GM19239 (cell line): ENCODE measurements around the gene NCKAP5.

ENCODE experiments used
- DNase-seq: peaks from one replicate; pipeline ENCODE4 v3.0.0; 2011; ENCODE audit warnings: low spot score; ENCODE audit not compliant: insufficient read length
- FAIRE-seq: peaks from 2 replicates; lab custom pipeline; 2011; peaks lifted over from hg19 to GRCh38; lab: Jason Lieb, UNC

The NCKAP5 gene

DNA sequence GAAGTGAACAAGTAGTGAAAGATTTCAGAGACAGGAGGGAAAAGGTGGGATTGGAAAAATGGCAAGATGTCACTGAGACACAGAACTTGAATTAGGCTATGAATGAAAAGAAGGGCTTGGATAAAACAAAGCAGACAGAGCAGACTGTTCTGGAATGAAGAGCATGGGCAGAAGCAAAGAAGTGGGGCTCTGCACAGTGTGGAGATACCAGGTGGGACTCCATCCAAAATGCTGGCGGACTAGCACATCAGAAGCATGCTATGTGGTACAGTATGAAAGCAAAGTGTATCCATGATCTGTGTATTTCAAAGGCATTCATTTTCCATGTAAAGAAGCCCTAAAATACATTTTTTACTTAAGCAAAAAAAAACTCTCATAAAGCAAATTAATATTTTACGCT lies 487.4 kb downstream of the NCKAP5 start:
- FAIRE-seq: no peak
- no peak for DNase-seq

DNA sequence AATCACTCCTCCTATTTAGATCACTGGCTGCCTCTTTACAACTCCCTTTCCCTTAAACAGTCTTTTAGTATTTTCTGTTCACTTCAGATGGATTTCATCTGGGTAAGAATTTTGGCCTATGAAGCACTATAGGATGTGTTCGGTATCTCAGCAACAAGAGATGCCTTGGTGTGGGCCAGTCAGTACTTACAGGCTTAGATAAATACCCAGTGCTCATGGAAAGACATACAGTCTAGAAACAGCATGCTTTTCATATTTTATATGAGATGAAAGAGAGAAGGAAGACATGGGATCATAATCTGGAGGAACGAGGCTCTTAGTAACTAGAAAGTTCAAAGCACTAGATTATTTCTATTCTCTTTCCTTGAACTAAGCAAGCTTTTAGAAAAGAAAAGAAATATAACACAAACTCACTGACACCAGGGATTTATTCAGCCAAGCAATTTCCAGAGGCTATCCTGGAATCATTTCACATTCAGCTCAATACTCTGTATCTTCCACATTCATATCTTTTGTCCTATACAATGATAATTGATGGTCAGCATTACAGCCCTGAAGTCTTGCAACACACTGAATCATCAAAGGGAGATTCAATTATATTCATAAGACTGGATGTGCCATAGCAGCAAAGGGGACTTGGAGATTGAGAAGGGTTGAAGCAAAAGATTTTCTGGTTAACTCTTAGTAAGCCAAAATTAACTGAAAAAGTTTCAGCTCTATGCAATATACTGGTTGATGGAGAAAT lies 489.4 kb downstream of the NCKAP5 start:
- DNase-seq (no peak), FAIRE-seq (no peak)

DNA sequence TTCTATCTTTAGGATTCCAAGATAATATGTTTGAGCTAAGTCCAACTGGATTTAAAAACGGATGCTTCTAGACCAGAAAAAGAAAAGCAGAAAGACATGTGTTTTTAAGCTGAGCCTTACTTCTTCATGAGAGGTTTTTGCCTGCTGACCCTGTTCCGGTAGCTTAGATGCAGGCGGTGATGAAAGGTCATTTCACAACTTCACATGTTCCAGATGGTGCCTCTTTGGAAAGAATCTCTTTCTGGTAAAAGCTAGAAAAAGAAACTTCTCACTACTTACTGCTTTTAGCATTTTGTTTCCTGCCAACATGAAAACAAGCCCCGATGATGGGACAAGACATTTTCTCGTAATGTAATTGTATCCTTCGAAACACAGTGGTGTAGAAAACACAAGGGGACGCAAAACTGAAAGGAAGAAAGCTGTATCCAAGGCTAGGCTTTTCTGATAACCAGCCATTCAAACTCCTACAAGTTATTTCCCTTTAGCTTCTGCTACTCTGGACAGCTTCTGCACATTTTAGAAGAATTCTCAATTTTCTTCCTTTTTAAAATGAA lies 490.9 kb downstream of the NCKAP5 start:
- no peak for FAIRE-seq
- DNase-seq: no peak

DNA sequence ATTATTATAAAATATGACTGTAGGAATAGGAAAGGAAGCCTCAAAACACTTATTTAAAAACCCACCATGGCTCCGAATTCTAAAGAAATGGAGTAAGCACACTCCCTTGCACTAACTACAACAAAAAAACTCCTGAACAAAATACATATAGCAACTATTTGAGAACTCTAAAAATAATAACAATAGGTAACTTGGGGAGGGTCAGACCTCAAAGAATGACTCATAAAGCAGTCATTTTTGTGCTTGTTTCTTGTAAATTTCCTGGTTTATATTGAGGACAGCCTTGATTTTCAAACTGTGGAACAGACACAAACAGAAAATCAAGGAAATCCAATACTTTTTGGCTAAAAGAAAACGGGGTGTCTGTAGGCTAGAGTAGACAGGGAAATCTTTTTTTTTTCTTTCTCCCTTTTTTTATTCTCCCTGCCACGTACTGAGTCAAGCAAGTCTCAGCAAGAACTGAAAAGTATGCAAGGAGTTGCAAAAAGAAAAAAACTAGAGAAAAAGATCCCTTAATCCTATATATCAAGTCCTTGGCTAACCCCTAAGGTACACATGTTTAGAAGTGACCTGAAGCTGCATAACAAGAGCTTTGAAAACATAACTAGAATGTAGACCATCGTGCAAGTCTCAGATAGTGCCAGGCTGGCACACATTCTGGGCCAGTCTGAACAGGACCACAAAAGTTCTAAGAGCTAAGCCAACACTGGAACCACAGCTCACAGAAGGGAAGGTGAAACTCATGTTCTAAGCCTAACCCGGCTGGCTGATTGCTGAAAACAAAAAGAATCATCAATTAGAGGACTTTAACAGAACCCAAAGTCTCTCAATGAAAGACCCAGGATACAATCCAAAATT lies 495.2 kb downstream of the NCKAP5 start:
- no peak for FAIRE-seq
- DNase-seq: no peak

DNA sequence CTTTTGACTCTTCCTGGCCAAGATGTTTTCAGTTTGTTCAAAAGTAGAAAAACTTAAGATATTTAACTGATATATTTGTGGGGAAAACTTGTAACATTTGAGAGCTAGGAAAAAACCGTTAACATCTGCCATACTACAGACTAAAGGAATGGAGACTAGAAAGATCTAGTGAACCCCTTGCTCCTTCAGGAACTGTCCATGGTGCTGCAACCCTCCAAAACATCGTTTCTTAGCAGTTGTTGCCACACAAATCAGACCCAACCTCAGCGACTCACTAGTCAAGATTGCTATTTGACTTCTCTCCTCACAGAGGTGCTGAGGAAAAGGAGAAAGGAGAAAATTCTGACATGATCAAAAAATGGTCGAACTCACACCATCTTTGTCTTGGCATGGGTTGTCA lies 504.5 kb downstream of the NCKAP5 start:
- no peak for DNase-seq
- no peak for FAIRE-seq

DNA sequence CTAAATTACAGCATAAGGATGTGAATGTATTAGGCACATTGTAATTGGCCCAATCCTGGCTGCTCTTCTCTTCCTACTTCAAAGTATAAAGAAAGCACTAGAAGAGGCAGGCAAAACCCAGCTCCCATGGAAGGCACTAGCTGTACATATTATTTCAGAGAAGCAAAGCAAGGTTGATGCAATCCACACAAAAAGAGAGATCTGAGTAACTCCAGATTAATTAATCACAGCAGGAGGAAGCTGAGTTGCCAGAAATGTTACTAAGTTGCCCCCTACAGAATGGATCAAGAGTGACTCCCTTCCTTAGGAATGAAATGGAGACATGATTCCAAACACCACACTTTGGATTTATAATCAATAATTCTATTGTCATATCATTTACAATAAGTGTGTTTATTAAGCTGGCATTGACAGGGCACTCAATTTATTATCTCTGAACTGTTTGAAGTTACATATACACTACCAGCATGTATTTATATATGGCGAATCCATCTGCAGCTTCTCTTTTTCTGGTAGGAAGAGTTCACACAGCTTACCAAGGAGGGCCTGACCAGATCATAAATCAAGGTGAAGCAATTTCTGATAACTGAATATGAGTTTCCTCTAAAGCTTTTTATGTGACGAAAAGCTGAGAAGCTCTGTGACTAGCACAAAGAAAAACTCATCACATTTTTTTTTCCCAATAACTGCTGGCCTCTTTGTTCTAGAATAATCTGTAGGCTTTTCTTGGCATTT lies 505.2 kb downstream of the NCKAP5 start:
- DNase-seq: no peak
- FAIRE-seq: no peak

DNA sequence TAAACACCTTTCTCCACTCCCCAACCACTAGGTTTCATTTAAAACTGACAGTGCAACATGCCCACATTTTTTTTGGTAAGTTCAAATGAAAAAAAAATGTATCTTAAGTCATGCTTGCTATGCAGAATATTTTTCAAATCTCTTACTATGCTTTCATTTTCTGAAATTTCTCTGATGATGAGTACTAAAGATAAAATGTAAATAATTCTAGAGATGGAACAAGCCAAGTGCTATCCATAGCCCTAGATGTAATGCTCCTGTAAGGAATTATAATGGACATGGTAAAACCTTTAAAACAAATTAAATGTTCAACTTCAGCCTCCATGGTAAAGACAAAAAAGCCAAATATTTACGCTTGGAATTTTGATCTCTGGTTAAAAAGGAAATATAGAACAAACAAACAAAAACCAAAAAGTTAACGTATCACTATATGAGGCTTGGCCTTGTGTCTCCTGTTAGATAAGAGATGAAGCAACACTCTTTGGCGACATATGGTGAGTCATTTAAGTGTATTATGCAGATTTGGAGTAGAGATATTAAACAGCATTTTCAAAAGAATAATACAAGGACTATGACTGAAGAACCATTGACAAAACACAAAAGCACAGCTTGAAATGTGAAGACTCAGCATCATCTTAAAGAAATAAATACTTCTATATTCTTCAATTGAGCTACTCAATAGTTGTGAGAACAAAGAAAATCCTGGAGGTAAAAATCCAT lies 506.2 kb downstream of the NCKAP5 start:
- DNase-seq: no peak
- FAIRE-seq: no peak

DNA sequence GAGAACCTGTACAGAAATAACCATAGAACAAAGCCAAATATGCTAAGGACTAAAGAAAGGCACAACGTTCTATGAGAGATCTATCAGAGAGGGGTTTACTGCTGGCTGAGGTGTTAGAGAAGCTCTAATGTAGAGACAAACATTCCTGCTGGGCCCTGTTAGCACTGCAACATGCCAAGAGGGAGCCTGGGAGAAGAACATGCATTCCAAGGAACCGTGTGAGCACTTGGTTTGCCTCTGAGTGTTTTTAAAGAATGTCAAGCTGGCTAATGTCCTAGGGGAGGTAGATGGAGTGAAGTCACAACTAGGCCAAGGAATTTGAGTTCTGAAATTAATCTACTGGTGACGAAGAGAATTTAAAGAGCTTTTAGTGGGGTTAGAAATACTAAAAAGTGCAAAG lies 514.0 kb downstream of the NCKAP5 start:
- DNase-seq: no peak
- FAIRE-seq: no peak

DNA sequence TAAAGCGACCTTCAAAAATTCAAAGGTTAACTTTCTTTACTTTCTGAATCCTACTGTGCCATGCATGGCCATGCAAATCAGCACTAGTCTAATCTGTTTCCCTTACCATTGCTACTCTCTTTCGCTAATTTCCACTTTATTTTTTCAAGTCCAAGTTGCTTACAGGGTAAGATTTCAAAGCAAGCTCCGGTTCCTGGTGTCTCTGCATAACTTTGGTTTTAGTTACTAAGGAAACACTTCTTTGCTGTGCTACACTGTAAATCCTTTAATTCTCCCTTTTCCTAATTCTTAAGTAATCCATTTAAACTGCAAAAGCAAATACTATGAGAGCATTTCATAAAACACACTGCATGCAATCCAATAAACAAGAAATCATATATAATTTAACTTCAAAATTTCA lies 514.7 kb downstream of the NCKAP5 start:
- no peak for FAIRE-seq
- DNase-seq: no peak

DNA sequence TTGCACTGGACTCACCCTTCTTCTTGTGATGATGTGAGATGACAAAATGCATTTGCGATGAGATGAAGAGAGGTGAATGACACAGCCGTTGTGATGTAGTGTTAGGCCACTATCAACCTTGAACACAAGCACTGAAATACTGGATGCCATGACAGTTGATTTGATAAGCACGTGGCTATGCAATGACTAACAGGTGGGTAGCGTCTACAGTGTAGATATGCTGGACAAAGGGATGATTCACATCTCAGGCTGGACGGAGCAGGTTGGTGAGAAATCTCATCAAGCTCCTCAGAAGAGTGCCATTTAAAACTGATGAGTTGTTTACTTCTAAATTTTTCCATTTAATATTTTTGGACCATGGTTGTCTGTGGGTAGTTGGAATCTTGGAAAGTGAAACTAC lies 522.5 kb downstream of the NCKAP5 start:
- FAIRE-seq (no peak), DNase-seq (no peak)

DNA sequence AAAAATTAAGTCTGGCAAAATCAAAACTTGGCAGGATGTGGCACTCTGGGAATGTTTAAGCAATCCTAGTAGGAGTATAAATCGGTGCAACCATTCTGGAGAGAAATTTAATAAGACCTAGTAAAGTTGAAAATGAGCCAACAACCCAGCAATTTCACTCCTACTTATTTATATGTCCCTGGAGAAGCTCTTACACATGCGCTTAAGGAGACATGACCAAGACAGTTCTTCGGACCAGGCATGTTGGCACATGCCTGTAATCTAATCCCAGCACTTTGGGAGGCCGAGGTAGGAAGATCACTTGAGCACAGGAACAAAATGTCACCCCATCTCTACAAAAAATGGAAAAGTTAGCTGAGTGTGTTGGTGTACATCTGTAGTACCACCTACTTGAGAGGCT lies 523.7 kb downstream of the NCKAP5 start:
- no peak for FAIRE-seq
- DNase-seq: no peak

DNA sequence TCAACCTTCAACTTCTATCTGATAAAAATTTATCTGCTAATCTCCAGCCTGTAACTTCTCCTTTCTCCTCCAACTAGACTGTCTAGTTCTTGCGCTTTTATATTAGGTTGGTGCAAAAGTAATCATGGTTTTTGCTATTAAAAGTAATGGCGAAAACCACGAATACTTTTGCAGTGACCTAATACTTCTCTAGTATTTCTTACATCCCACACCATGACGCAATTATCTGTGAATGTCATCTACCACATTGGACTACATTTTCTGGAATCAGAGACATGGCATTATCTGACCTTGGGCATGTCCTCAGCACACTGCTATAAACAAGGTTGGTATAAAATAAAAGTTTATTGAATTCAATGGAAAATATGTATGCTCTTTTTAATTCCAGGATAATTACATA lies 528.1 kb downstream of the NCKAP5 start:
- DNase-seq: no peak
- no peak for FAIRE-seq

DNA sequence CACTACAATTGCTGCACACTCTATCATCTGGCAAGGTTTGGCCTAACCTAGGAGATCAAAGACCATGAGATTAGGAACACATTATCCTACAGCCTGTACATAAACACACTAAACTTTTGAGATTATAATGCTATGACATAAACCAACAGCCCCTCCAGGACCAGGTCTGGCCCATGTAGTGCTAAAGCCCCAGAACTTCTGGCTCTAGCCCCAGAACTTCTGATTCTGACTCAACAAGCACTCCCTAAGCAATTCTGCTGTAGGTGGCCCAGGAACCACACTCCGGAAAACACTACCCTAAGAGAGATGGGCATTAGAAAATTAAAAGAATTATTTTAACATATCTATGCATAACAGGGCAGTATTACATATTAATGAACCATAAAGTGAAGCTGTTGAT lies 528.7 kb downstream of the NCKAP5 start:
- FAIRE-seq (no peak), DNase-seq (no peak)

DNA sequence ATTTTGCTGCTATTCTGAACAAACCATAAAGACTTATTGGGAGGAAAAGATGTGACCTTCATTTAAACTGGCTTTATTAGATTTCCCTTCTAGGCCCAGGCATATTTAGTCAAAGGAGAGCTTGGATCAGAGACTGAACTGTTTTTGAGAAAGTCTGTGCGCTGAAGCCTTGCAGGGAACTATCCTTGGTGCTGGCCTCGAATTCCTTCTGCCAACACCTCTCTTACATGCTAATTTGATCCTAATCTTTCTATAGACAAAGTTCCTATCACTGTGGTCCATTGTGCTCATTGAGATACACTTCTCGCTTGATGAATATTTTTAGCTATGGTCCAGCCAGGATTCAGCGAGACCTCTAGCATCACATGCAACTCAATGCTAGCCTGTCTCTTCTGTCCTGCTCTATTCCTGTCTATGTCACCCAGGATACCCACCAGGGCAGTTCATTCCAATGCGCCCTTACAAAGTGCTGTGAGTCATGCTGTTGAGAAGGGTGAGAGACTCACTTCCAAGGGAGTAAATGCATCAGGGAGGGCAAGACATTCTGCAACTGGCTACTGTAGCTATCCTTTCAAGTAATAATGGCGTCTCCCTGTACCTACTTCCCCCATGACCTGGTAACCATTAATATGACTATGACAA lies 541.6 kb downstream of the NCKAP5 start:
- DNase-seq (no peak), FAIRE-seq (no peak)

DNA sequence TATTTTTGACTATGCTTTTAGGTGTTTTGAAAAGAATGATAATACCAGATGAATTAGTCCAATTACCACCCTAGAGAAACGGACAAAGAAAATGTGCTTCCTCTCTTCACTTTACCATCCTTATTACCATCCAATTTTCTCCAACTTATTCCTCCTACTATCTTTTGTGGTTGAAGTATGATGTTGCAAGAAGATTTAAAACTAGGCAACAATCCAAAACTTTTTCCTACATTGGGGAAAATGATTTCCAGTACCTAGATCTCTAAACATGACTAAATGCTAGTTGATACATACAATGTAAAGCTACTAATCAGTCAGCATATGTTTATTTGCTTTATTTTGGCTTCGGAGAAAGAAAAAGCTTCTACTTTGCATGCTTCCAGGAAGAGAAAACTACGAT lies 543.3 kb downstream of the NCKAP5 start:
- DNase-seq (no peak), FAIRE-seq (no peak)

DNA sequence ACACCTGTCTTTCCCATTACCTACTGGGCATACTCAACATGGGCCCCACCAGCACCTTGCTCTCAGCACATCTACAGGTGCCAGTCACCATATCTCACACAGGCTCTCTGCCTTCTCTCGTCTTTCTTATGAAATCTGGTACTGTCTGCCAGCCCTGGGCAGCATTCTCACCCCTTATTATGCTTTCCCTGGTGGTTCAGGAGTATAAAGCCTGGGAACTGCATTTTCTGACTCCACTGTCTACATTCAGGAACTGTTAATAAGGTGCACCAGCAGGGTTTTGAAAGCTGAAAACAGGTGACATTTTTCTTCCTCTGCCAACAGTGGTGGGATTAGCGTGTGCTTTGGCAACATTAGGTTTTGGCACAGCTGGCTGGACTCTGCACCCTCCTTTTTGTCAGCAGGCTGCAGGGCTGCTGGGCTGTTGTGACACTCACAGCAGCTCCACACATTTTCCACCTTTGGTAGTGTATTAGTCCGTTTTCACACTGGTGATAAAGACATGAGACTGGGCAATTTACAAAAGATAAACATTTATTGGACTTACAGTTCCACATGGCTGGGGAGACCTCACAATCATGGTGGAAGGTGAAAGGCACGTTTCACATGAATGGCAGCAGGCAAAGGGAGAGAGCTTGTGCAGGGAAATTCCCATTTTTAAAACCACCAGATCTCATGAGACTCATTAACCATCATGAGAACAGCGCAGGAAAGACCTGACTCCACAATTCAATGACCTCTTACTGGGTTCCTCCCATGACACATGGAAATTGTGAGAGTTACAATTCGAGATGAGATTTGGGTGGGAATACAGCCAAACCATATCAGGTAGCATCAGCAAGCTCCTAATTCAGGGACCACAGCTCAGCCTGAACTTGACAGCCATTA lies 555.2 kb downstream of the NCKAP5 start:
- FAIRE-seq (no peak), DNase-seq (no peak)

DNA sequence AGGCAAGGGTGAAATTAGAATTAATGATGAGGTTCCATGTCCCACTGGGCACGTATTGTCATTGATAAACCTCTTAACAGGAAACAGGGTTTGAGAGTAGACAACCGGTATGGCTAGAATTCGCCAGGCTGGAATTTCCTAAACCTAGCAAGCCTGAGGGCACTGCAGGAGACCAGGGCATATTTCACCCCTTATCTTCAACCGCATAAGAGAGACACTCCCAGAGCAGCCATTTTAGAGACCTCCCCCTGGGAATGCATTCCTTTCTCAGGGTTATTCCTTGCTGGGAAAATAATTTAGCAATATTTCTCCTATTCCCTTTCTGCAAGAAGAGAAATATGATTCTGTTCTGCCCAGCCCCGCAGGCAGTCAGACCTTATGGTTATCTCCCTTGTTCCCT lies 563.6 kb downstream of the NCKAP5 start:
- DNase-seq (no peak), FAIRE-seq (no peak)

DNA sequence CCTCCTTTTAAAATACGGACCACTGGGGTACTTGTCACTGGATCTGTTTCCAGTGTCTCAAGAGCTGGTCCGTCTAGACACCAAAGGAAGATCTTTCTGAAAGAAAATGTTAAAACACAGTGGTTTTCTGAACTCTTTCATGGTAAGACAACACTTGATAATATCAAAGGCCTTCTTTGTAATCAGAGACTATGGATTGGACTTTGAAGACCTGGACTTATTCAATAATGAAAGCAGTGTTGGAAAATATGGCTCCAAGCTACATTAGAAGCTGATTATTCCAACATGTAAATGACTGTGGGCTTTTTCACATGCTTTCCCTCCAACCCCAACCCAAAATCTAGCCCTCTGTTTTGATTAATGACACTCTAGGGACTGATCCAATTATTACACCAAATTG lies 568.8 kb downstream of the NCKAP5 start:
- no peak for DNase-seq
- no peak for FAIRE-seq

DNA sequence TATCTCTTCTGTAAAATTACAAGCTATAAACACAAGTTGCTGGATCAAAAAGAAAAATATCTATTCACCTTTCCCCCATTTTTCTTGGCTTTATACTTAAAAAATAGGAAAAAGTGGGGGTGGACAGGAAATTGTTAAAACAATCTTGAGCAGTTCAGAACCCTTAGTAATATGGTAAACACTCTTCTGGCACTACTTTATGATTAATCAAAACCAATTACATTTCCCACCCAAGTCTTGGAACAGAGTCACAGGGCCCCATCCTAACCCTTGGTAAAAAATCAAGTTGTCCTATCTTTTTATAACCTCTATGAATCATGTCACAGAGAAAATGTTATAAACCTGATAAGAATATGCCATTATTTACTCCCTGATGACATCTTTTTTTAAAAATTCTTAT lies 570.0 kb downstream of the NCKAP5 start:
- DNase-seq (no peak), FAIRE-seq (no peak)
